H1 (cell line): ENCODE data around the gene RING1. TPM values are rescaled to one million over a fixed set of nuclear protein-coding genes. Genes with fewer than 3 reads are reported as not detected.

ENCODE experiments used
- BACH1 ChIP-seq: IDR thresholded peaks from 2 replicates; pipeline ENCODE4 v1.6.1; 2012; ENCODE audit warnings: low read length, improper control_type of control experiment
- CBX8 ChIP-seq: fragments of 300-800, 300-1000 bp; sonication (generic); IDR thresholded peaks from 2 replicates; pipeline ENCODE4 v1.7.1; 2016; ENCODE audit warnings: low read depth, low read length, borderline replicate concordance
- CHD7 ChIP-seq: fragments of 300-600 bp; sonication (generic); IDR thresholded peaks from 2 replicates; pipeline ENCODE4 v1.7.1; 2012; ENCODE audit warnings: low read length, moderate library complexity, mild to moderate bottlenecking, inconsistent platforms; ENCODE audit not compliant: insufficient replicate concordance
- EGR1 ChIP-seq: IDR thresholded peaks from 2 replicates; pipeline ENCODE4 v1.6.1; 2011; ENCODE audit warnings: low read depth, low read length, borderline replicate concordance
- EP300 ChIP-seq, 2 experiments: IDR thresholded peaks; 1 replicate in 1 of 2; 2 replicates in 1 of 2; pipeline ENCODE4 v1.6.1; 2011 to 2012; ENCODE audit warnings: low read depth in 2 of 2, low read length in 2 of 2, mild to moderate bottlenecking in 2 of 2, borderline replicate concordance in 1 of 2, inconsistent platforms in 1 of 2, moderate library complexity in 1 of 2
- KDM5A ChIP-seq: fragments of 200-600 bp; IDR thresholded peaks from 2 replicates; pipeline ENCODE4 v1.7.1; 2012; ENCODE audit warnings: mild to moderate bottlenecking, low read length, inconsistent platforms, mixed read lengths
- MAX ChIP-seq: IDR thresholded peaks from 2 replicates; pipeline ENCODE4 v1.6.1; 2012; ENCODE audit warnings: inconsistent platforms
- POLR2AphosphoS5 ChIP-seq: IDR thresholded peaks from 2 replicates; pipeline ENCODE4 v1.6.1; 2011; ENCODE audit warnings: low read depth, low read length
- TAF1 ChIP-seq: IDR thresholded peaks from 2 replicates; pipeline ENCODE4 v1.6.1; 2011; ENCODE audit warnings: mild to moderate bottlenecking, low read depth, low read length
- polyA plus RNA-seq, 7 experiments: library from polyadenylated mRNA; depleted of rRNA in 3 of 7; stranded (reverse) in 5 of 7; unstranded in 2 of 7; fragments of >200 nt in 5 of 7; fragments of 200-250 nt in 2 of 7; gene quantifications; 1 replicate in 5 of 7; 2 replicates in 1 of 7; 4 replicates in 1 of 7; pipeline versions ENCODE4 v1.2.1 to v1.2.3, GENCODE V29; 2011 to 2013; ENCODE audit warnings: missing spikeins in 2 of 7, mixed read lengths in 2 of 7
- total RNA-seq: library from RNA; stranded (reverse); fragmentation: NEBNext Ultra II Directional; extraction: Animal tissue kit (Norgen Biotek cat#: 25700); gene quantifications from 2 replicates; pipeline ENCODE4 v1.2.1, GENCODE V29; 2021

The RING1 gene
- total and polyA plus RNA-seq, 2 of the 8 experiments (the other 6 are each of a cell fraction or from before 2014, with no cell fraction given): 16.4 to 26.0 TPM

GRCh38 chr6:33160728-33161344 lies 47.5 kb upstream of the RING1 start (continued):
- no peak for TF ChIP-seq CHD7
- no peak for TF ChIP-seq EP300 (IDR thresholded peaks at IDR 0.05; ENCODE audit: borderline replicate concordance in 1 of 2, low read depth in 2 of 2, low read length in 2 of 2)
- TF ChIP-seq MAX: no peak
- TF ChIP-seq TAF1: no peak
- TF ChIP-seq EGR1: no peak
- no peak for TF ChIP-seq CBX8
- TF ChIP-seq POLR2AphosphoS5: no peak
- TF ChIP-seq KDM5A: no peak
- TF ChIP-seq BACH1: no peak
